HCT116 (cell line): ENCODE results near the gene KCNK1. TPM values are rescaled to one million over a fixed set of nuclear protein-coding genes. Genes with fewer than 3 reads are reported as not detected.

Experiments used
- ATAC-seq: fragments of 200-7000 bp; cut with Tn5 transposase; 2 replicates; pipeline ENCODE4 v1.9.1; 2020; ENCODE audit warnings: mild to moderate bottlenecking, moderate library complexity
- BruUV-seq: library from RNA; stranded (reverse); fragments of 400-500 nt; replicated peaks from 2 replicates; lab custom pipeline; 2021; lab: Mats Ljungman, UMichigan
- CTCF ChIA-PET: fragments of 300-600 bp; sonication (Branson Sonifier 250); formaldehyde crosslinking; loops from one replicate; lab custom pipeline; 2021; ENCODE audit warnings: antibody characterized with exemption; lab: Charles Lee
- POLR2A ChIA-PET: fragments of 300-600, 350-600 bp; sonication (Branson Sonifier 250); formaldehyde crosslinking; loops from one replicate; lab custom pipeline; 2021; ENCODE audit warnings: antibody characterized with exemption; lab: Charles Lee
- RAD21 ChIA-PET, 2 experiments: fragments of 300-600 bp; sonication (Branson Sonifier 250); formaldehyde crosslinking; loops; one replicate each; lab custom pipeline; 2023; ENCODE audit warnings: low total read pairs in 2 of 2; ENCODE audit not compliant: uncharacterized antibody in 2 of 2, unreplicated experiment in 2 of 2, low non-redundant PET in 1 of 2; lab: Charles Lee
- DNase-seq: peaks from one replicate; pipeline ENCODE4 v3.0.0-alpha.2; 2010; ENCODE audit warnings: low read depth, low spot score
- H2AFZ ChIP-seq: fragments of 200-600 bp; shearing (Covaris generic), sonication (generic); 2 replicates; pipeline ENCODE4 v1.6.1; 2017; ENCODE audit warnings: low read depth, mixed run types, mixed read lengths, antibody characterized with exemption, low read length; ENCODE audit not compliant: poor library complexity, severe bottlenecking
- H3K27ac ChIP-seq: 2 replicates; pipeline ENCODE4 v1.5.1; 2012; ENCODE audit warnings: low read depth, low read length
- H3K27me3 ChIP-seq: fragments of 200-600 bp; sonication (generic); 2 replicates; pipeline ENCODE4 v1.6.1; 2016; ENCODE audit warnings: mixed run types, low read length, mixed read lengths; ENCODE audit not compliant: insufficient read depth
- H3K36me3 ChIP-seq, 2 experiments: fragments of 200-500 bp in 1 of 2; fragments of 200-600 bp in 1 of 2; sonication (Bioruptor generic) in 1 of 2; sonication (generic) in 1 of 2; 2 replicates each; pipeline versions ENCODE4 v1.5.1 to v1.6.1; 2014 to 2016; ENCODE audit warnings: low read length in 2 of 2, inconsistent platforms in 1 of 2, mixed read lengths in 1 of 2, mixed run types in 1 of 2; ENCODE audit not compliant: insufficient read depth in 2 of 2, control insufficient read depth in 1 of 2
- H3K4me1 ChIP-seq, 2 experiments: fragments of 200-600 bp in 1 of 2; sonication (generic) in 1 of 2; 2 replicates each; pipeline versions ENCODE4 v1.5.1 to v1.6.1; 2012 to 2017; ENCODE audit warnings: low read length in 2 of 2, inconsistent platforms in 1 of 2, mild to moderate bottlenecking in 1 of 2, mixed read lengths in 1 of 2, mixed run types in 1 of 2, moderate library complexity in 1 of 2; ENCODE audit not compliant: insufficient read depth in 2 of 2, control insufficient read depth in 1 of 2
- H3K4me2 ChIP-seq: fragments of 200-600 bp; sonication (generic); 2 replicates; pipeline ENCODE4 v1.6.1; 2017; ENCODE audit warnings: mixed run types, low read length, mixed read lengths
- H3K4me3 ChIP-seq, 2 experiments: fragments of 200-600 bp in 1 of 2; sonication (generic) in 1 of 2; replicated peaks in 1 of 2; 2 replicates each; pipeline ENCODE4 v1.5.1; 2011 to 2016; ENCODE audit warnings: low read length in 2 of 2, control low read depth in 1 of 2, low read depth in 1 of 2, mild to moderate bottlenecking in 1 of 2, mixed read lengths in 1 of 2, mixed run types in 1 of 2
- H3K79me2 ChIP-seq: fragments of 200-600 bp; sonication (generic); 2 replicates; pipeline ENCODE4 v1.6.1; 2017; ENCODE audit warnings: mild to moderate bottlenecking, mixed run types, low read length, moderate library complexity, mixed read lengths; ENCODE audit not compliant: insufficient read depth
- H3K9ac ChIP-seq: fragments of 200-600 bp; sonication (generic); 2 replicates; pipeline ENCODE4 v1.6.1; 2016; ENCODE audit warnings: low read length, mixed read lengths
- H3K9me2 ChIP-seq: fragments of 200-600 bp; sonication (generic), shearing (Covaris generic); 2 replicates; pipeline ENCODE4 v1.6.1; 2017; ENCODE audit warnings: mixed run types, mild to moderate bottlenecking, moderate library complexity; ENCODE audit not compliant: insufficient read depth
- H3K9me3 ChIP-seq, 2 experiments: fragments of 200-500 bp in 1 of 2; fragments of 200-600 bp in 1 of 2; sonication (Bioruptor generic) in 1 of 2; sonication (generic) in 1 of 2; 2 replicates each; pipeline ENCODE4 v1.6.1; 2014 to 2017; ENCODE audit warnings: low read length in 2 of 2, mixed read lengths in 2 of 2, inconsistent platforms in 1 of 2, low read depth in 1 of 2, mild to moderate bottlenecking in 1 of 2, mixed run types in 1 of 2, moderate library complexity in 1 of 2; ENCODE audit not compliant: control insufficient read depth in 1 of 2, insufficient read depth in 1 of 2
- H4K20me1 ChIP-seq: fragments of 200-600 bp; sonication (generic), shearing (Covaris generic); 2 replicates; pipeline ENCODE4 v1.6.1; 2017; ENCODE audit warnings: mixed run types, mild to moderate bottlenecking, moderate library complexity; ENCODE audit not compliant: insufficient read depth
- CEBPB ChIP-seq: IDR thresholded peaks from 2 replicates; pipeline ENCODE4 v1.6.1; 2012; ENCODE audit warnings: low read depth
- ELF1 ChIP-seq: IDR thresholded peaks from 2 replicates; pipeline ENCODE4 v1.6.1; 2012; ENCODE audit warnings: low read depth, borderline replicate concordance
- EZH2phosphoT487 ChIP-seq: fragments of 200-600 bp; IDR thresholded peaks from 2 replicates; pipeline ENCODE4 v1.6.1; 2018; ENCODE audit warnings: antibody characterized with exemption, borderline replicate concordance
- POLR2A ChIP-seq: IDR thresholded peaks from 2 replicates; pipeline ENCODE4 v1.7.0; 2011; ENCODE audit warnings: borderline replicate concordance; ENCODE audit not compliant: insufficient read depth, insufficient read length; ENCODE audit errors: extremely low read depth
- SIN3A ChIP-seq: IDR thresholded peaks from 2 replicates; pipeline ENCODE4 v1.6.1; 2012; ENCODE audit warnings: low read depth
- ZFX ChIP-seq: fragments of 450-650 bp; IDR thresholded peaks from 2 replicates; pipeline ENCODE4 v1.6.1; 2017
- intact Hi-C: fragments of 100-400 bp; cut with micrococcal nuclease; formaldehyde crosslinking; loops from 2 replicates; pipeline ENCODE4 v1.10.0; 2022
- total RNA-seq: library from RNA; stranded (reverse); gene quantifications from one replicate; pipeline ENCODE4 v1.2.1, GENCODE V29; 2021; ENCODE audit not compliant: unreplicated experiment
- TF ChIP-seq, protein P1 (sequence below): IDR thresholded peaks from 2 replicates; pipeline ENCODE4 v1.6.1; 2012; ENCODE audit warnings: low read depth

KCNK1 gene
- total RNA-seq, 1 experiment from 2014 or later, result 28.4 TPM

DNA sequence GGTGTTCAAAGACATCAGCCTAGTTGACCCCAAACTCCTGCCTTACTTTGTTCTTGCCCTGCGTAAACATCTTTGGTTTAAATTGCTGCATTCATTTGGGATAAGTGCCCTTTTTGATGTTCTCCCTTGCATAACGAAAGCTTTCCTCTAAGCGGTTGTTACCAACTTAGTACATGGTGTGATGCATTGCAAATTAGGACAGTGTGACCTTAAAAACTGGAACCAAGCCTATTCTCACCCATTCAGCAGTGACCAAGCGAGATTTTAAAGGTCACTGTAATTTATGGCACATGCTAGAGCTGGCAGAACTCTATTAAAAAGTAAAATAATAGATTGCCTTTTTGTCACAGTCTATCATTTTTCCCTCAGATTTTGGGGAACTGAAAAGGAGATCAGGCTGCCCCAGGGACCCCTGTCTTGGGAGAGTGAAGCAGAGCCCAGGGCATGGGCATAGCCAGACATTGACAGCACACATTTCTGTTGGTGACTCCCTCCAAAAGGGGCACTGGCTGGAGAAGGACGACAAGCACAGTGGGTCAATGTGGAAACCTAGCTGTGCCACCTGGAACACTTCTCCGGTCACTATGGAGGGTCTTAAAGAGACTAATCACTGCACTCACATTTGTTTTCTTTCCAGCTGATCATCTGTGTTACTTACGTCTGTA lies 63.9 kb downstream of the KCNK1 start:
- H3K9me2 ChIP-seq, result no peaks in the 10 kb centered on the region
- no peak overlapping the region for H3K27ac ChIP-seq
- no peaks in the 10 kb centered on the region for H4K20me1 ChIP-seq
- H3K4me2 ChIP-seq, result no peak overlapping the region
- BruUV-seq, result no TSS peak
- ATAC-seq, result no peak
- DNase-seq, result no peak
- TF ChIP-seq ELF1, result no peak
- TF ChIP-seq POLR2A, result no peak
- TF ChIP-seq, protein P1, sequence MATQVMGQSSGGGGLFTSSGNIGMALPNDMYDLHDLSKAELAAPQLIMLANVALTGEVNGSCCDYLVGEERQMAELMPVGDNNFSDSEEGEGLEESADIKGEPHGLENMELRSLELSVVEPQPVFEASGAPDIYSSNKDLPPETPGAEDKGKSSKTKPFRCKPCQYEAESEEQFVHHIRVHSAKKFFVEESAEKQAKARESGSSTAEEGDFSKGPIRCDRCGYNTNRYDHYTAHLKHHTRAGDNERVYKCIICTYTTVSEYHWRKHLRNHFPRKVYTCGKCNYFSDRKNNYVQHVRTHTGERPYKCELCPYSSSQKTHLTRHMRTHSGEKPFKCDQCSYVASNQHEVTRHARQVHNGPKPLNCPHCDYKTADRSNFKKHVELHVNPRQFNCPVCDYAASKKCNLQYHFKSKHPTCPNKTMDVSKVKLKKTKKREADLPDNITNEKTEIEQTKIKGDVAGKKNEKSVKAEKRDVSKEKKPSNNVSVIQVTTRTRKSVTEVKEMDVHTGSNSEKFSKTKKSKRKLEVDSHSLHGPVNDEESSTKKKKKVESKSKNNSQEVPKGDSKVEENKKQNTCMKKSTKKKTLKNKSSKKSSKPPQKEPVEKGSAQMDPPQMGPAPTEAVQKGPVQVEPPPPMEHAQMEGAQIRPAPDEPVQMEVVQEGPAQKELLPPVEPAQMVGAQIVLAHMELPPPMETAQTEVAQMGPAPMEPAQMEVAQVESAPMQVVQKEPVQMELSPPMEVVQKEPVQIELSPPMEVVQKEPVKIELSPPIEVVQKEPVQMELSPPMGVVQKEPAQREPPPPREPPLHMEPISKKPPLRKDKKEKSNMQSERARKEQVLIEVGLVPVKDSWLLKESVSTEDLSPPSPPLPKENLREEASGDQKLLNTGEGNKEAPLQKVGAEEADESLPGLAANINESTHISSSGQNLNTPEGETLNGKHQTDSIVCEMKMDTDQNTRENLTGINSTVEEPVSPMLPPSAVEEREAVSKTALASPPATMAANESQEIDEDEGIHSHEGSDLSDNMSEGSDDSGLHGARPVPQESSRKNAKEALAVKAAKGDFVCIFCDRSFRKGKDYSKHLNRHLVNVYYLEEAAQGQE, result no peak
- TF ChIP-seq ZFX, result no peak
- no peak for TF ChIP-seq CEBPB
- no peak for TF ChIP-seq SIN3A
- TF ChIP-seq EZH2phosphoT487, result no peak
- TF ChIP-seq, all 23 proteins: peak for 0
- ChIA-PET POLR2A (no interaction called here), RAD21 (no interaction called here), CTCF (no interaction called here)
- Histone ChIP-seq H3K36me3 (no peaks in the 10 kb centered on the region), H2AFZ (no peak overlapping the region), H3K4me3 (no peak overlapping the region), H3K79me2 (no peaks in the 10 kb centered on the region), H3K9ac (no peak overlapping the region), H3K4me1 (peaks cover 0 to 14% of the 10 kb centered on the region in 2 experiments; a peak in 1 of 4 replicates), H3K27me3 (no peaks in the 10 kb centered on the region), H3K9me3 (no peaks in the 10 kb centered on the region)
- intact Hi-C loops, result no loop called here
